WTC11 (cell line): Measurements from ENCODE around the gene HOXD1. TPM values are rescaled to one million over a fixed set of nuclear protein-coding genes. Genes with fewer than 3 reads are reported as not detected.

Experiments used
- AFF4 ChIP-seq: sonication (generic); formaldehyde crosslinking; IDR thresholded peaks from 2 replicates; pipeline ENCODE4 v1.8.1; 2023; ENCODE audit warnings: mild to moderate bottlenecking, missing genetic modification reagents, borderline replicate concordance
- ARID4B ChIP-seq: sonication (generic); formaldehyde crosslinking; IDR thresholded peaks from 2 replicates; pipeline ENCODE4 v1.8.0; 2023; ENCODE audit warnings: missing genetic modification reagents, mild to moderate bottlenecking, borderline replicate concordance
- FOXP1 ChIP-seq: sonication (generic); formaldehyde crosslinking; IDR thresholded peaks from 2 replicates; pipeline ENCODE4 v1.8.0; 2022; ENCODE audit warnings: missing genetic modification reagents, mild to moderate bottlenecking, moderate library complexity, borderline replicate concordance
- FOXP4 ChIP-seq: sonication (generic); formaldehyde crosslinking; IDR thresholded peaks from 2 replicates; pipeline ENCODE4 v1.8.0; 2022; ENCODE audit warnings: mild to moderate bottlenecking, missing genetic modification reagents
- GABPB1 ChIP-seq: sonication (generic); formaldehyde crosslinking; IDR thresholded peaks from 2 replicates; pipeline ENCODE4 v1.8.1; 2023; ENCODE audit warnings: mild to moderate bottlenecking, missing genetic modification reagents
- GTF2I ChIP-seq: fragments of 250-450 bp; sonication (Bioruptor Pico); conservative IDR thresholded peaks from 2 replicates; pipeline ENCODE4 v1.4.0; 2021; ENCODE audit warnings: mild to moderate bottlenecking
- MAX ChIP-seq: sonication (generic); formaldehyde crosslinking; IDR thresholded peaks from 2 replicates; pipeline ENCODE4 v1.8.0; 2022; ENCODE audit warnings: mild to moderate bottlenecking, missing genetic modification reagents
- SMAD3 ChIP-seq: sonication (generic); formaldehyde crosslinking; IDR thresholded peaks from 2 replicates; pipeline ENCODE4 v1.8.0; 2022; ENCODE audit warnings: missing genetic modification reagents, mild to moderate bottlenecking, borderline replicate concordance
- SP1 ChIP-seq: sonication (generic); formaldehyde crosslinking; conservative IDR thresholded peaks from 2 replicates; pipeline ENCODE4 v1.8.1; 2022; ENCODE audit warnings: missing genetic modification reagents
- ZNF219 ChIP-seq: sonication (generic); formaldehyde crosslinking; IDR thresholded peaks from 2 replicates; pipeline ENCODE4 v1.8.0; 2023; ENCODE audit warnings: missing genetic modification reagents, mild to moderate bottlenecking, borderline replicate concordance
- ZNF281 ChIP-seq: sonication (generic); formaldehyde crosslinking; IDR thresholded peaks from 2 replicates; pipeline ENCODE4 v1.8.0; 2023; ENCODE audit warnings: mild to moderate bottlenecking, missing genetic modification reagents
- ZNF425 ChIP-seq: fragments of 250-450 bp; sonication (Bioruptor Pico); conservative IDR thresholded peaks from 2 replicates; pipeline ENCODE4 v1.9.0; 2021; ENCODE audit warnings: mild to moderate bottlenecking
- ZNF532 ChIP-seq: fragments of 250-450 bp; sonication (Bioruptor Pico); IDR thresholded peaks from 2 replicates; pipeline ENCODE4 v1.9.0; 2021; ENCODE audit warnings: mild to moderate bottlenecking, borderline replicate concordance
- ZNF671 ChIP-seq: fragments of 250-450 bp; sonication (Bioruptor Pico); IDR thresholded peaks from 2 replicates; pipeline ENCODE4 v1.8.0; 2021; ENCODE audit warnings: mild to moderate bottlenecking
- total RNA-seq: library from RNA; stranded (reverse); gene quantifications from 3 replicates; pipeline ENCODE4 v1.2.3, GENCODE V29; 2021

HOXD1 gene
- total RNA-seq, 1 experiment from 2014 or later, result 0.22 TPM

GRCh38 chr2:176170602-176171305 lies 17.7 kb upstream of the HOXD1 start (continued):
- TF ChIP-seq ZNF532 (CRISPR knock-in tag) (no peak), ARID4B (CRISPR knock-in tag) (no peak), GABPB1 (no peak), AFF4 (no peak), SP1 (CRISPR knock-in tag) (no peak), SMAD3 (no peak), FOXP4 (CRISPR knock-in tag) (no peak), ZNF425 (no peak), ZNF219 (CRISPR knock-in tag) (no peak), FOXP1 (CRISPR knock-in tag) (no peak), MAX (CRISPR knock-in tag) (no peak), ZNF281 (no peak), GTF2I (CRISPR knock-in tag) (no peak), ZNF671 (CRISPR knock-in tag) (no peak)
- TF ChIP-seq, all 79 proteins: peak for 0
